ENCODE measurements around the gene APBA3. TPM values are rescaled to one million over a fixed set of nuclear protein-coding genes. Genes with fewer than 3 reads are reported as not detected.

Gene APBA3
- total RNA-seq, 4 donors from 2014 or later: 28.5 to 48.1 (median 41.8) TPM

DNA sequence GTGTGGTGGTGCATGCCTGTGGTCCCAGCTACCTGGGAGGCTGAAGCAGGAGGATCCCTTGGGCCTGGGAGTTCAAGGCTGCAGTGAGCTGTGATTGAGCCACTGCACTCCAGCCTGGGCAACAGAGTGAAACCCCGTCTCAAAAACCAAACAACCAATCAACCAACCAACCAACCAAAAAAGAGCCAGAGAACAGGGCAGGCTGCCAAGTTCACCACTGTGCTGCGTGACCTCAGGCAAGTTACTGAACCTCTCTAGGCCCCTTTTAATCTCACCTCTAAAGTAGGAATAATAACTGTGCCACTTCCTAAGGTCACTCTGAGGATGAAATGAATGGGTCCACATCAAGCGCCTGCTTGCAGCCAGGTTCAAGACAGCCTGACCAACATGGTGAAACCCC lies 36.4 kb downstream of the APBA3 start:
- no peaks in the 10 kb centered on the region for H3K9me3 ChIP-seq
- peaks cover 0 to 10% (median 0%) of the 10 kb centered on the region in 3 donors for H3K36me3 ChIP-seq
- H3K27ac ChIP-seq: no peak overlapping the region
- H3K4me3 ChIP-seq: no peak overlapping the region
- DNase-seq: no peak
- H3K4me1 ChIP-seq: peaks cover 0 to 24% (median 9%) of the 10 kb centered on the region in 4 donors
- no peak for TF ChIP-seq POLR2A (IDR thresholded peaks at IDR 0.05)
- TF ChIP-seq, protein P1, sequence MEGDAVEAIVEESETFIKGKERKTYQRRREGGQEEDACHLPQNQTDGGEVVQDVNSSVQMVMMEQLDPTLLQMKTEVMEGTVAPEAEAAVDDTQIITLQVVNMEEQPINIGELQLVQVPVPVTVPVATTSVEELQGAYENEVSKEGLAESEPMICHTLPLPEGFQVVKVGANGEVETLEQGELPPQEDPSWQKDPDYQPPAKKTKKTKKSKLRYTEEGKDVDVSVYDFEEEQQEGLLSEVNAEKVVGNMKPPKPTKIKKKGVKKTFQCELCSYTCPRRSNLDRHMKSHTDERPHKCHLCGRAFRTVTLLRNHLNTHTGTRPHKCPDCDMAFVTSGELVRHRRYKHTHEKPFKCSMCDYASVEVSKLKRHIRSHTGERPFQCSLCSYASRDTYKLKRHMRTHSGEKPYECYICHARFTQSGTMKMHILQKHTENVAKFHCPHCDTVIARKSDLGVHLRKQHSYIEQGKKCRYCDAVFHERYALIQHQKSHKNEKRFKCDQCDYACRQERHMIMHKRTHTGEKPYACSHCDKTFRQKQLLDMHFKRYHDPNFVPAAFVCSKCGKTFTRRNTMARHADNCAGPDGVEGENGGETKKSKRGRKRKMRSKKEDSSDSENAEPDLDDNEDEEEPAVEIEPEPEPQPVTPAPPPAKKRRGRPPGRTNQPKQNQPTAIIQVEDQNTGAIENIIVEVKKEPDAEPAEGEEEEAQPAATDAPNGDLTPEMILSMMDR (IDR thresholded peaks at IDR 0.05): no peak
- peaks cover 0 to 8% of the 10 kb centered on the region in 2 donors for H3K27me3 ChIP-seq

DNA sequence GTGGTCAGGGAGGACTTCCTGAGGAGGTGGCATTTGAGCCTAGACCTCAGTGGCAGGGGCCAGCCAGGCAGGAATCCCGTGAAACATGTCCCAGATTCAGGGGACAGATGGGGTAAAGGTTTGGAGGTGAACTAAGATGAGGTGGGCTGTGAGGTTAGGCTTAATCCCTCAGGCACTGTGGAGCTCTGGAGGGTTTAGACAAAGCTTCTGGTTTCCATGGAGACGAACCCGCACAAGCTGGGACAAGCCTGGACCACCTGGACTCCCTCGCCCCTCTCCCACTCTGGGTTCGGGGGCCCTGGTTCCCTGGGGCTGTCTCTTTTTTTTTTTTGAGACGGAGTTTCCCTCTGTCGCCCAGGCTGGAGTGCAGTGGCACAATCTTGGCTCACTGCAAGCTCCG lies 37.6 kb downstream of the APBA3 start:
- no peak overlapping the region for H3K4me3 ChIP-seq

DNA sequence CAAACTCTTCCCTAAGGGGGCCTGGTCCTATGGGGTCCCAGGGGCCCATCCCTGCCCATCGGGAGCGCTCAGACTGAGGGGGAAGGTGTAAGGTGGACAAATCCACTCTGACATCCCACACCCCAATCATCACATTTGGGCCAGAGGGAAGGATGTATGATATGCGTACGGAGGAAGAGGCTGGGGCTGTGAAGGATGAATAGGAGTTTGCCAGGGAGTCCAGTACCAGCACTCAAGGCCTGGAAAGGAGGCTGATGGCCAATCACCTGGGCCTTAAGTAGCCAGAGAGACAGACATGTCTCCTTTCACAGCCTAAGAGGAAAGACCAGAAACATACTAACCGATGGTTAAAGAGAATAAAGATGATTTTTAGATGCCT lies 38.4 kb downstream of the APBA3 start:
- H3K4me1 ChIP-seq: peaks cover 0 to 39% (median 9%) of the 10 kb centered on the region in 4 donors
- DNase-seq: no peak
- peak overlapping the region in 2 of 4 donors; percentile 72 to 75 for H3K4me3 ChIP-seq
- H3K27me3 ChIP-seq: peaks cover 0 to 8% of the 10 kb centered on the region in 2 donors
- peak overlapping the region in 2 of 4 donors; percentile 90 to 93 for H3K27ac ChIP-seq
- no peaks in the 10 kb centered on the region for H3K36me3 ChIP-seq
- no peak for TF ChIP-seq POLR2A (IDR thresholded peaks at IDR 0.05)
- TF ChIP-seq, protein P1 (IDR thresholded peaks at IDR 0.05): no peak
- H3K9me3 ChIP-seq: no peaks in the 10 kb centered on the region

More for the DNA sequence above, 37.6 kb downstream of the APBA3 start:
- no peaks in the 10 kb centered on the region for H3K9me3 ChIP-seq
- no peak for DNase-seq
- TF ChIP-seq, protein P1 (IDR thresholded peaks at IDR 0.05): no peak
- no peak for TF ChIP-seq POLR2A (IDR thresholded peaks at IDR 0.05)
- H3K4me1 ChIP-seq: peaks cover 0 to 34% (median 9%) of the 10 kb centered on the region in 4 donors
- peaks cover 0 to 8% of the 10 kb centered on the region in 2 donors for H3K27me3 ChIP-seq
- peak overlapping the region in 1 of 4 donors; percentile 21 for H3K27ac ChIP-seq
- peaks cover 0 to 5% (median 0%) of the 10 kb centered on the region in 3 donors for H3K36me3 ChIP-seq

DNA sequence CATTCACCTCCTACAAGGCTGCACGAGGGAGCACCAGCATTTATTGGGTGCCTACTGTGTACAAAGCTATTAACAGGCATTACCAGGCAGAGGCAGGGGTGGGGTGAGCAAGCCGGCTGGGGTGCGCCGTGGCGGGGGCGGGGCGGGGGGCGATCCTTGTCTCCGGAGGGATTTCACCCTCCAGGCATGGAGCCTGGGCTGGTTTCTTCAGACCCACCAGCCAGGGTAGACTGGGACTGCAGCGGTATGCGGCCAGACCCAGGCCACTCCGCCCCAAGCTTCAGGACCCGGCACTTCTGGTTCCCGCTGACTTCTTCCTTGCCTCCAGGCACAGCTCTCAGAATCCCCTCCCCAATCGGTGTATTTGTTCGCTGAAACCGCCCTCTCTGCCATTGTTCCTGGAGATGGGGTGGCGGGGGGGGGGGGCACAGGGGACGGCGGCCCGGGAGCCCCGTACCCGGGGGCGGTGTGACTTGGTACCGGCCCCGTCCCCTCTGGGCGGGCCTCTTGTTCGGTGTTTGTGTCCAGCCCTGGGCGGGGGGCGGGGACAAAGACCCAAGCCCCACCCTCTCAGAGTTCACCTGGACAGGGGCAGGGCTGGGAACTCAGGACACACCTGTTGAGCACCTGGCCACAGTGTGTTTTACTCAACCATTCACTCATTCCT lies 38.9 kb downstream of the APBA3 start:
- Histone ChIP-seq H3K4me1 (peaks cover 0 to 40% (median 9%) of the 10 kb centered on the region in 4 donors), H3K27ac (peak overlapping the region in 3 of 4 donors; percentile 82 to 93 (median 90)), H3K36me3 (no peaks in the 10 kb centered on the region), H3K27me3 (peaks cover 0 to 8% of the 10 kb centered on the region in 2 donors), H3K4me3 (peak overlapping the region; percentile 42 to 75 (median 60)), H3K9me3 (no peaks in the 10 kb centered on the region)
- DNase-seq: peak in 2 of 3 donors; percentile 89 to 91
- peak in 1 of 2 donors; percentile 78 for TF ChIP-seq POLR2A (IDR thresholded peaks at IDR 0.05)
- TF ChIP-seq, protein P1 (IDR thresholded peaks at IDR 0.05): no peak

DNA sequence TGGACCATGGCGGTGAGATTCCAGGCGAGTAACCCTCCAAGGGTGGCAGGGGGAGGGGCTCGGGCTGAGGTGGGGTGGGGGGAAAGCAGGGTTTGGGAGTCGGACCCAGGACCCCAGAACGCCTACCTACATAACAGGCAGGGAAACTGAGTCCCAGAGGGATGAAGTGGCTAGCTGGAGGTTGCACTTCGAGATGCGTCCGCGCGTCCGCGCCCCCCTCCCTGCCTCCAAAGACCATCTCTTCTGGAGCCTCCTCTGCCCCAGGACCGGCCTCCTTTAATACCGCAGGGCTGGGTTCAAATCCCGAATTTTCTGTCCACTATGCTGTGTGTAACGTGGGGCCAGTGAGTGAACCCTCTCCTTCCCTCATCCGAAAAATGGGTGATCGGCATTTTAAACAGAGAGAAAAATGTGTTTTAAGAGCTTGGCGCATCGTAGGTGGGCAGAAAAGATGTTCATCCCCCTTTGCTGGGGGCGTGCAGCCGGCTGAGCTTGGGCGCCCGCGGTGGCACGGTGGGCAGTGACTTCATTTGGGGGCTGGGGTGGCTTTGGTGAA lies 39.5 kb downstream of the APBA3 start:
- Histone ChIP-seq H3K9me3 (no peaks in the 10 kb centered on the region), H3K27me3 (peaks cover 0 to 8% of the 10 kb centered on the region in 2 donors), H3K27ac (peak overlapping the region; percentile 25 to 93 (median 86)), H3K36me3 (no peaks in the 10 kb centered on the region), H3K4me1 (peaks cover 0 to 45% (median 9%) of the 10 kb centered on the region in 4 donors), H3K4me3 (peak overlapping the region; percentile 42 to 75 (median 60))
- TF ChIP-seq, protein P1 (IDR thresholded peaks at IDR 0.05): no peak
- no peak for TF ChIP-seq POLR2A (IDR thresholded peaks at IDR 0.05)
- DNase-seq: no peak

Measured in Peyer's patch (tissue), 4 donors.